ENCODE results near the gene BEST2.
A peak's percentile ranks its signal among the peaks of the same experiment; 100 is the strongest.

The BEST2 gene

DNA sequence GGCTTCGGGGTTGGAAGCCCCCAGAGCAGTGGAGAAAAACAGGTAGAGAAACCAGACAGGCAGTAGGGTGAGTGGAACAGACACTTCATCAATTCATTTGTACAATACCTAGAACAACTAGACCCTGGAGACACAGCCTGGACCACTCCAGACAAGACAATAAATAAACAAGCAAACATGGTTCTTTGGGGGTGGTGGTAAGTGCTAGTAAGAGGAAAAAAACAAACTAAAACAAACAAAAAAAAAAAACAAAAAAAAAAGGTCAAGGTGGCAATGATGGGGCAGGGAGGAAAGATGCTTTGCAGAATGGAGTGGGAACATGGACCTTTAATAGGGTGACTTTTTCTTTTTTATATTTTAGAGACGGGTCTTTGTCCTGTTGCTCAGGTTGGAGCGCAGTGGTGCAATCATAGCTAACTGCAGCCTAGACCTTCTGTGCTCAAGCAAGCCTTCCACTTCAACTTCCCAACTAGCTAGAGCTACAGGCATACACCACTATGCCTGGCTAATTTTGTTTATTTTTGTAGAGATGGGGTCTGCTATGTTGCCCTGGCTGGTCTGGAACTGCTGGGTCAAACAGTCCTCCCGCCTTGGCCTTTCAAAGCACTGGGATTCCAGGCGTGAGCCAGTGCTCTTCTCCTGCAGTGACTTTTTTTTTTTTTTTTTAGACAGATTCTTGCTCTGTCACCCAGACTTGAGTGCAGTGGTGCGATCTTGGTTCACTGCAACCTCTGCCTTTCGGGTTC, 42.8 kb downstream of the BEST2 start:
- H3K23ac ChIP-seq (ENCODE audit: low read depth, low read length, poor library complexity) = peak overlapping the region; percentile 90

GRCh38 chr19:12794971-12795381, 43.4 kb downstream of the BEST2 start:
- no peak overlapping the region for H3K23ac ChIP-seq (ENCODE audit: low read depth, low read length, poor library complexity)
- H3K4me2 ChIP-seq (ENCODE audit: insufficient read depth, low read length, poor library complexity, severe bottlenecking) = no peak overlapping the region
- no peak overlapping the region for H3K14ac ChIP-seq (ENCODE audit: low read length)
- H2BK5ac ChIP-seq (ENCODE audit: low read length) = no peak overlapping the region
- no peak for DNase-seq (ENCODE audit: low spot score)
- H3K9ac ChIP-seq (ENCODE audit: low read depth, low read length, poor library complexity) = no peak overlapping the region
- no peak overlapping the region for H3K18ac ChIP-seq (ENCODE audit: low read length)
- peaks cover 4% of the 10 kb centered on the region for H3K79me1 ChIP-seq (ENCODE audit: low read depth, low read length)
- no peak overlapping the region for H2BK12ac ChIP-seq (ENCODE audit: low read length)
- no peak overlapping the region for H4K8ac ChIP-seq (ENCODE audit: low read depth, low read length)
- no peak overlapping the region for H2BK120ac ChIP-seq (ENCODE audit: low read depth, low read length)
- H3K4me1 ChIP-seq (ENCODE audit: control insufficient read depth in 2 of 2, insufficient read depth in 1 of 2, low read depth in 1 of 2, low read length in 2 of 2) = peaks cover 13 to 30% of the 10 kb centered on the region in 2 donors
- H2AK5ac ChIP-seq (ENCODE audit: low read depth, low read length) = no peak overlapping the region
- peaks cover 7 to 24% of the 10 kb centered on the region in 2 donors for H3K36me3 ChIP-seq (replicated peaks in 1 of 2; ENCODE audit: control insufficient read depth in 2 of 2, insufficient read depth in 2 of 2, low read length in 2 of 2)
- H3K4me3 ChIP-seq (ENCODE audit: low read length in 2 of 2) = no peak overlapping the region
- H3K4ac ChIP-seq (ENCODE audit: low read length) = no peak overlapping the region
- no peak overlapping the region for H2BK15ac ChIP-seq (ENCODE audit: low read length)
- H2AFZ ChIP-seq (ENCODE audit: low read length) = no peak overlapping the region
- WGBS, 2 donors (ENCODE audit: extremely low coverage in 2 of 2, insufficient read length in 2 of 2, insufficient replicate concordance in 1 of 2) = no CpG with 5 or more reads among the region's 9 CpGs
- H4K91ac ChIP-seq (ENCODE audit: low read depth, low read length, poor library complexity) = no peak overlapping the region
- no peak overlapping the region for H3K27ac ChIP-seq (replicated peaks; ENCODE audit: low read length)
- no peaks in the 10 kb centered on the region for H3K9me3 ChIP-seq (replicated peaks in 1 of 2; ENCODE audit: control insufficient read depth in 2 of 2, insufficient read depth in 1 of 2, low read depth in 1 of 2, low read length in 2 of 2)
- peaks cover 0 to 31% (median 3%) of the 10 kb centered on the region in 3 experiments for H3K27me3 ChIP-seq (ENCODE audit: control insufficient read depth in 3 of 3, insufficient read depth in 3 of 3, low read depth in 1 of 3, low read length in 3 of 3)

More for the DNA sequence above, 42.8 kb downstream of the BEST2 start:
- DNase-seq (ENCODE audit: low spot score) = no peak
- no CpG with 5 or more reads among the region's 7 CpGs for WGBS, 2 donors (ENCODE audit: extremely low coverage in 2 of 2, insufficient read length in 2 of 2, insufficient replicate concordance in 1 of 2)
- H2BK15ac ChIP-seq (ENCODE audit: low read length) = no peak overlapping the region
- H2AFZ ChIP-seq (ENCODE audit: low read length) = peak overlapping the region; percentile 88
- H3K4me2 ChIP-seq (ENCODE audit: insufficient read depth, low read length, poor library complexity, severe bottlenecking) = peak overlapping the region; percentile 99
- H3K27ac ChIP-seq (replicated peaks; ENCODE audit: low read length) = no peak overlapping the region
- no peak overlapping the region for H4K91ac ChIP-seq (ENCODE audit: low read depth, low read length, poor library complexity)
- no peaks in the 10 kb centered on the region for H3K9me3 ChIP-seq (replicated peaks in 1 of 2; ENCODE audit: control insufficient read depth in 2 of 2, insufficient read depth in 1 of 2, low read depth in 1 of 2, low read length in 2 of 2)
- peak overlapping the region; percentile 60 to 73 for H3K4me3 ChIP-seq (ENCODE audit: low read length in 2 of 2)
- H3K4me1 ChIP-seq (ENCODE audit: control insufficient read depth in 2 of 2, insufficient read depth in 1 of 2, low read depth in 1 of 2, low read length in 2 of 2) = peaks cover 14 to 30% of the 10 kb centered on the region in 2 donors
- H2BK5ac ChIP-seq (ENCODE audit: low read length) = peak overlapping the region; percentile 55
- H2BK12ac ChIP-seq (ENCODE audit: low read length) = no peak overlapping the region
- no peak overlapping the region for H4K8ac ChIP-seq (ENCODE audit: low read depth, low read length)
- peaks cover 0 to 31% (median 3%) of the 10 kb centered on the region in 3 experiments for H3K27me3 ChIP-seq (ENCODE audit: control insufficient read depth in 3 of 3, insufficient read depth in 3 of 3, low read depth in 1 of 3, low read length in 3 of 3)
- no peak overlapping the region for H2BK120ac ChIP-seq (ENCODE audit: low read depth, low read length)
- H3K14ac ChIP-seq (ENCODE audit: low read length) = no peak overlapping the region
- H3K18ac ChIP-seq (ENCODE audit: low read length) = peak overlapping the region; percentile 70
- peak overlapping the region; percentile 30 for H3K4ac ChIP-seq (ENCODE audit: low read length)
- H3K36me3 ChIP-seq (replicated peaks in 1 of 2; ENCODE audit: control insufficient read depth in 2 of 2, insufficient read depth in 2 of 2, low read length in 2 of 2) = peaks cover 2 to 18% of the 10 kb centered on the region in 2 donors
- H3K9ac ChIP-seq (ENCODE audit: low read depth, low read length, poor library complexity) = peak overlapping the region; percentile 73
- H3K79me1 ChIP-seq (ENCODE audit: low read depth, low read length) = peaks cover 4% of the 10 kb centered on the region
- peak overlapping the region; percentile 29 for H2AK5ac ChIP-seq (ENCODE audit: low read depth, low read length)

DNA sequence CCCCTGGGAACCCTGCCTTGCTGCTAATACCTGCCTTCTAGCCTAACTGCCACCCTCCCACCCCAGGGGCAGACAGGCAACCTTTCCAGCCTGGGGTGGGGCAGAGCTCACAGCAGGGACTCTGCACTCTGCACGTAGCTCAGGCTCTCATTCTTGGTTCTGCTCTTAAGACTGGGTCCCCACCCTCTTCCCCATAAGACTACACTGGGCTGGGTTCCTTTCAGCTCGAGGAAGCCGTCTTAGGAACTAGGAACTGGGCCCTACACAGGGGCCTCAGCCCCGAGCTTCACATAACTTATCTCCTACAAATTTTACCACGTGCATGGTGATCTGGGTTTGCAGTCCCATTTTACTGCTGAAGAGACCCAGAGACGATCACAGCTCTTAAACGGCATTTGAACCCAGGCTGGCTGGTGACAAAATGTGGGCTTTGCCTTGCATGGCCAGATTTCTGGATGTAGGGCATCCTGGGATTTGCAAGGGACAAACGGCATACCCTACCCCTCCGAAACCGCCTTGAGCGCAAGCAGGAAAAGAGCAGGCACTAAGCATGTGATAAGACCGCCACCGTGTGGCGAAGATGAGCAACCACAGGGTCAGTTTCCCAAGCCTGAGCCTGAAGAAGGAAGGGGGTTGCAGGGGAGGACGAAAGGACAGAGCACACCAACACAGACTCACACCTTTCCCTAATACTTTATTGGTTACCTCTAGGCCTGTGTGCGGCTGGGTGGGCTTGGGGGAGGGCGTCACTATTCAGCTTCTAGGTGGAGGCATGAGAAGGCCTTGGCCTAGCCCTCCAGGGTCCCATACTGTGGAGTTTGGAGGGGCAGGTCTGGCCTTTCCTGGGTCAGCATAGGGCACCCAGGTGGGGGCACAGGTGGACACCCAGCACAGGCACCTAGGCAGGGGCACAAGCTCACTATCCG, 44.8 kb downstream of the BEST2 start:
- Histone ChIP-seq H3K18ac (ENCODE audit: low read length) (no peak overlapping the region), H2BK12ac (ENCODE audit: low read length) (no peak overlapping the region), H2AK5ac (ENCODE audit: low read depth, low read length) (no peak overlapping the region), H3K4me1 (ENCODE audit: control insufficient read depth in 2 of 2, insufficient read depth in 1 of 2, low read depth in 1 of 2, low read length in 2 of 2) (peaks cover 10 to 20% of the 10 kb centered on the region in 2 donors), H3K23ac (ENCODE audit: low read depth, low read length, poor library complexity) (no peak overlapping the region), H2BK5ac (ENCODE audit: low read length) (no peak overlapping the region), H4K91ac (ENCODE audit: low read depth, low read length, poor library complexity) (no peak overlapping the region), H2AFZ (ENCODE audit: low read length) (no peak overlapping the region), H2BK120ac (ENCODE audit: low read depth, low read length) (no peak overlapping the region), H2BK15ac (ENCODE audit: low read length) (no peak overlapping the region), H3K27me3 (ENCODE audit: control insufficient read depth in 3 of 3, insufficient read depth in 3 of 3, low read depth in 1 of 3, low read length in 3 of 3) (peaks cover 0 to 22% (median 3%) of the 10 kb centered on the region in 3 experiments), H3K4ac (ENCODE audit: low read length) (no peak overlapping the region), H3K79me1 (ENCODE audit: low read depth, low read length) (peaks cover 12% of the 10 kb centered on the region), H3K36me3 (replicated peaks in 1 of 2; ENCODE audit: control insufficient read depth in 2 of 2, insufficient read depth in 2 of 2, low read length in 2 of 2) (peaks cover 12 to 33% of the 10 kb centered on the region in 2 donors), H3K4me2 (ENCODE audit: insufficient read depth, low read length, poor library complexity, severe bottlenecking) (no peak overlapping the region), H3K4me3 (ENCODE audit: low read length in 2 of 2) (no peak overlapping the region), H3K9ac (ENCODE audit: low read depth, low read length, poor library complexity) (no peak overlapping the region), H3K27ac (replicated peaks; ENCODE audit: low read length) (no peak overlapping the region), H3K9me3 (replicated peaks in 1 of 2; ENCODE audit: control insufficient read depth in 2 of 2, insufficient read depth in 1 of 2, low read depth in 1 of 2, low read length in 2 of 2) (no peaks in the 10 kb centered on the region), H3K14ac (ENCODE audit: low read length) (no peak overlapping the region), H4K8ac (ENCODE audit: low read depth, low read length) (no peak overlapping the region)
- peak; percentile 86 for DNase-seq (ENCODE audit: low spot score)
- no CpG with 5 or more reads among the region's 18 CpGs for WGBS, 2 donors (ENCODE audit: extremely low coverage in 2 of 2, insufficient read length in 2 of 2, insufficient replicate concordance in 1 of 2)
